GM12878 (cell line): ENCODE results near the gene C2orf92.

Experiments
- ATF2 ChIP-seq: IDR thresholded peaks from 2 replicates; pipeline ENCODE4 v1.6.1; 2012; ENCODE audit warnings: low read length, inconsistent platforms
- CBFB ChIP-seq: IDR thresholded peaks from 2 replicates; pipeline ENCODE4 v1.6.1; 2016; ENCODE audit warnings: antibody characterized with exemption, low read depth
- CTCF ChIP-seq, 3 experiments: IDR thresholded peaks in 2 of 3; conservative IDR thresholded peaks in 1 of 3; 2 replicates each; pipeline ENCODE4 v1.5.1; 2011; ENCODE audit warnings: low read depth in 3 of 3, low read length in 3 of 3, mild to moderate bottlenecking in 3 of 3, control low read depth in 2 of 3, moderate library complexity in 2 of 3, inconsistent platforms in 1 of 3, mixed read lengths in 1 of 3; ENCODE audit not compliant: control insufficient read depth in 2 of 3, insufficient read depth in 1 of 3; ENCODE audit errors: extremely low read depth in 1 of 3
- GABPA ChIP-seq: IDR thresholded peaks from 2 replicates; pipeline ENCODE4 v1.6.1; 2014; ENCODE audit warnings: antibody characterized with exemption, low read depth, mild to moderate bottlenecking, inconsistent platforms
- MEF2B ChIP-seq: fragments of 450-650 bp; IDR thresholded peaks from 2 replicates; pipeline ENCODE4 v1.6.1; 2018; ENCODE audit warnings: mild to moderate bottlenecking, moderate library complexity; ENCODE audit not compliant: partially characterized antibody, poor library complexity, severe bottlenecking
- MLLT1 ChIP-seq: fragments of 450-650 bp; IDR thresholded peaks from 2 replicates; pipeline ENCODE4 v1.6.1; 2016; ENCODE audit warnings: mild to moderate bottlenecking
- NRF1 ChIP-seq: conservative IDR thresholded peaks from 2 replicates; pipeline ENCODE4 v1.6.1; 2011; ENCODE audit warnings: mild to moderate bottlenecking, low read depth, low read length, improper control_type of control experiment
- PAX5 ChIP-seq: IDR thresholded peaks from 2 replicates; pipeline ENCODE4 v1.6.1; 2011; ENCODE audit warnings: low read depth, low read length, borderline replicate concordance
- POLR2A ChIP-seq: IDR thresholded peaks from 2 replicates; pipeline ENCODE4 v1.6.1; 2011; ENCODE audit warnings: low read depth, mild to moderate bottlenecking, low read length
- POLR2AphosphoS5 ChIP-seq: IDR thresholded peaks from 2 replicates; pipeline ENCODE4 v1.6.1; 2011; ENCODE audit warnings: mild to moderate bottlenecking, low read length, inconsistent platforms
- RAD21 ChIP-seq: IDR thresholded peaks from 2 replicates; pipeline ENCODE4 v1.6.1; 2011; ENCODE audit warnings: mild to moderate bottlenecking, low read depth, low read length, moderate library complexity; ENCODE audit not compliant: insufficient read depth
- RFX5 ChIP-seq: IDR thresholded peaks from 2 replicates; pipeline ENCODE4 v1.6.1; 2011; ENCODE audit warnings: low read depth, low read length, improper control_type of control experiment
- USF2 ChIP-seq: IDR thresholded peaks from 2 replicates; pipeline ENCODE4 v1.6.1; 2011; ENCODE audit warnings: low read depth, low read length, improper control_type of control experiment, borderline replicate concordance

- TF ChIP-seq POLR2A (no peak), MLLT1 (no peak), CBFB (no peak), GABPA (no peak), RAD21 (no peak), RFX5 (no peak), MEF2B (no peak), USF2 (no peak), NRF1 (no peak), ATF2 (no peak), CTCF (IDR thresholded peaks at IDR 0.05 in 2 of 3, conservative IDR thresholded peaks at IDR 0.05 in 1 of 3; ENCODE audit: control insufficient read depth in 2 of 3, extremely low read depth in 1 of 3, insufficient read depth in 1 of 3, low read depth in 3 of 3, low read length in 3 of 3) (no peak), POLR2AphosphoS5 (no peak), PAX5 (no peak)
These were observed 25.3 kb upstream of the C2orf92 start for GRCh38 chr2:97644023-97644717.
